Bronchial epithelial cell (primary cell): ENCODE results near the gene CDH22. TPM values are rescaled to one million over a fixed set of nuclear protein-coding genes. Genes with fewer than 3 reads are reported as not detected.
A peak's percentile ranks its signal among the peaks of the same experiment; 100 is the strongest.

Experiments used
- DNase-seq: peaks from one replicate; pipeline ENCODE4 v3.0.0-alpha.2; 2010; ENCODE audit warnings: low read depth
- FAIRE-seq: peaks from 2 replicates; lab custom pipeline; 2011; peaks lifted over from hg19 to GRCh38; lab: Jason Lieb, UNC
- H3K27me3 ChIP-seq: 2 replicates; pipeline ENCODE4 v1.5.1; 2011; ENCODE audit warnings: low read length; ENCODE audit not compliant: control insufficient read depth, insufficient read depth
- H3K36me3 ChIP-seq: 2 replicates; pipeline ENCODE4 v1.5.1; 2011; ENCODE audit warnings: low read length; ENCODE audit not compliant: control insufficient read depth, insufficient read depth
- H3K4me3 ChIP-seq: 2 replicates; pipeline ENCODE4 v1.5.1; 2011; ENCODE audit warnings: mild to moderate bottlenecking, low read depth, low read length, control low read depth
- CTCF ChIP-seq: IDR thresholded peaks from 2 replicates; pipeline ENCODE4 v1.5.1; 2011; ENCODE audit warnings: mild to moderate bottlenecking, moderate library complexity, low read length, control low read depth, inconsistent platforms; ENCODE audit not compliant: insufficient read depth, severe bottlenecking
- total RNA-seq: library from RNA; depleted of rRNA; stranded (reverse); fragments of >200 nt; gene quantifications from 2 replicates; pipeline ENCODE4 v1.2.1, GENCODE V29; 2014

The CDH22 gene
- total RNA-seq, 1 donor from 2014 or later = not detected

- no peak for TF ChIP-seq CTCF
- DNase-seq = no peak
- Histone ChIP-seq H3K4me3 (no peak overlapping the region), H3K27me3 (no peaks in the 10 kb centered on the region), H3K36me3 (no peaks in the 10 kb centered on the region)
- FAIRE-seq = no peak
Measured at GRCh38 chr20:46220455-46221207, 87.7 kb downstream of the CDH22 start.

DNA sequence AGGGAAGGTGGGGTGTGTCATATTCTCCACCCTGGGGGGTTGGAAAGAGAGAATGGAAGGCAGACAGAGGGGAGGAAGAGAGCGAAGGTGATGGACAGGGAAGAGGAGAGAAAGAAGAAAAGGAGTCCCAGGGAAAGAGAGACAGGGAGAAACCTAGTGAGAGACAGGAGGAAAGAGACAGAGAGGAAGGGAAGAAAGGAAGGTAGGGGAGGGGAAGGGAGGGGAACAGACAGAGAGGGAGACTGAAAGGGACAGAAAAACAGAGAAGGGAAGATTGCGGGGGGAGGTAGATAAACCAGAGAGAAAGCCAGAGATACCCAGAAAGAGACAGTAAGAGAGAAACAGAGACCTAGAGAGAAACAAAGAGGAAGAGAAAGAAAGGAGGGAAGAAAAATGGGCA lies 88.4 kb downstream of the CDH22 start:
- TF ChIP-seq CTCF = no peak
- H3K36me3 ChIP-seq = no peaks in the 10 kb centered on the region
- no peak for FAIRE-seq
- H3K27me3 ChIP-seq = no peaks in the 10 kb centered on the region
- DNase-seq = no peak
- H3K4me3 ChIP-seq = no peak overlapping the region

GRCh38 chr20:46219190-46219589 lies 89.1 kb downstream of the CDH22 start:
- FAIRE-seq (no peak), DNase-seq (no peak)
- no peaks in the 10 kb centered on the region for H3K36me3 ChIP-seq
- no peak for TF ChIP-seq CTCF
- no peaks in the 10 kb centered on the region for H3K27me3 ChIP-seq
- no peak overlapping the region for H3K4me3 ChIP-seq

GRCh38 chr20:46218656-46219055 lies 89.6 kb downstream of the CDH22 start:
- H3K27me3 ChIP-seq = no peaks in the 10 kb centered on the region
- FAIRE-seq (no peak), DNase-seq (no peak)
- H3K4me3 ChIP-seq = no peak overlapping the region
- no peaks in the 10 kb centered on the region for H3K36me3 ChIP-seq
- no peak for TF ChIP-seq CTCF

DNA sequence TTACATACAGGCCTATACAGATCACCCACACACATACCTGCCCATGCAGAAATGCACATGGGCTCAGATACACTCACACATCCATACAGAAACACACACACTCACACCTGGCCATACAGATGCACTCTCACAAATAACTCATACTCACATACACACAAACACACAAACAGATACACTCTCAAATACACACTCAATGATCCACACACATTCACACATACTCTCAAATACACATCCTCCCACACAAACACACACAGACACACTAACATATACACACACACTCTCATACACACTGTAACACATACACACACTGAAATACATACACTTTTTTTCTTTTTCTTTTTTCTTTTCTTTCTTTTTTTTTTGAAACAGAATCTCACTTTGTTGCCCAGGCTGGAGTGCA lies 90.7 kb downstream of the CDH22 start:
- no peak for DNase-seq
- H3K4me3 ChIP-seq = no peak overlapping the region
- H3K36me3 ChIP-seq = no peaks in the 10 kb centered on the region
- peak; percentile 23 for FAIRE-seq
- H3K27me3 ChIP-seq = no peaks in the 10 kb centered on the region
- TF ChIP-seq CTCF = no peak

DNA sequence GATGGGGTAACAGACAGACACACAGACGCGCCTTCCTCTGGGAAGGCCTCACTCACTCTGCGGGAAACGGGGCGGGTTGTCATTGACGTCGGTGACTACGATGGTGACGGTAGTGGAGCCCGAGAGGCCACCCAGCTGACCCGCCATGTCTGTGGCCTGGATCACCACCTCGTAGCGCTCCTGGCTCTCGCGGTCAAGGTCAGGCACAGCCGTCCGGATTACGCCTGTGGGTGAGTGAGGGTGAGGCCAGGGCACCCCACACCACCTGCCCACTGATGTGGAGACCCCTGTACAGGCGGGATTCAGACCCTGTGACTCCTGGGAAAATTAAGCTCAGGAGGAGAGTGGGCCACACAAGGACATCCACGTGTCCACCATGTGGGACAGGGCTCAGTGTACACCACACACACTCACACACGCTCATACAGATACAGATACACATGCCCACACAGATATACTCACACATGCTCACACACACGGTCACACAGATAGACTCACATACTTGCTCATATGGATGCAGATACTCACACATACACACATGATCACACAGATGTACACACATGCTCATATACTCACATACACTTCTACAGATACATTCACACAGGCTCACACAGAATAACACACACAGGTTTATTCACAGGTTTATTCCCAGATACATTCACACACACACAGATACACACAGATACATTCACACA lies 91.4 kb downstream of the CDH22 start:
- H3K4me3 ChIP-seq = no peak overlapping the region
- H3K36me3 ChIP-seq = no peaks in the 10 kb centered on the region
- FAIRE-seq (no peak), DNase-seq (no peak)
- peaks cover 2% of the 10 kb centered on the region for H3K27me3 ChIP-seq
- no peak for TF ChIP-seq CTCF
